Transverse colon (tissue), 4 donors: ENCODE measurements around the gene CYFIP2.

ENCODE experiments used
- CTCF ChIP-seq, 5 experiments: fragments of 200-600 bp in 3 of 5; fragments of 450-650 bp in 2 of 5; sonication (generic) in 3 of 5; IDR thresholded peaks; 1 replicate in 2 of 5; 2 replicates in 3 of 5; pipeline ENCODE4 v1.5.1; 2016 to 2017; ENCODE audit warnings: antibody characterized with exemption in 5 of 5, inconsistent platforms in 3 of 5, mild to moderate bottlenecking in 2 of 5, moderate library complexity in 1 of 5
- POLR2A ChIP-seq: fragments of 450-650 bp; IDR thresholded peaks from one replicate; pipeline ENCODE4 v1.6.1; 2016; ENCODE audit warnings: antibody characterized with exemption, mild to moderate bottlenecking, moderate library complexity
- POLR2AphosphoS5 ChIP-seq, 3 donors: sonication (generic); formaldehyde crosslinking; IDR thresholded peaks; one replicate each; pipeline ENCODE4 v1.6.1; 2016; ENCODE audit warnings: antibody characterized with exemption in 3 of 3

- TF ChIP-seq POLR2A (no peak), CTCF (IDR thresholded peaks at IDR 0.05) (no peak), POLR2AphosphoS5 (IDR thresholded peaks at IDR 0.05) (no peak)
Measured at GRCh38 chr5:157301066-157301465, 35.1 kb downstream of the CYFIP2 start.
